Measurements from ENCODE around the gene HMGB2.
A peak's percentile ranks its signal among the peaks of the same experiment; 100 is the strongest.

HMGB2 gene

GRCh38 chr4:173282626-173283025 is 51.5 kb downstream of the HMGB2 start:
- Mint-ChIP-seq H3K4me1 (peaks cover 13% of the 10 kb centered on the region), H3K27me3 (no peaks in the 10 kb centered on the region), H3K9me3 (peaks cover 0 to 15% of the 10 kb centered on the region in 2 donors), H3K4me3 (no peak overlapping the region), H3K27ac (no peak overlapping the region)
- ATAC-seq (no peak), DNase-seq (no peak)

- peaks cover 13% of the 10 kb centered on the region for H3K4me1 Mint-ChIP-seq
- H3K9me3 Mint-ChIP-seq, result peaks cover 0 to 16% of the 10 kb centered on the region in 2 donors
- H3K27me3 Mint-ChIP-seq, result no peaks in the 10 kb centered on the region
- H3K27ac Mint-ChIP-seq, result no peak overlapping the region
- DNase-seq (no peak), ATAC-seq (no peak)
- H3K4me3 Mint-ChIP-seq, result no peak overlapping the region
These were observed 51.9 kb downstream of the HMGB2 start for GRCh38 chr4:173282256-173282562.

- Mint-ChIP-seq H3K27me3 (no peaks in the 10 kb centered on the region), H3K4me1 (peaks cover 13% of the 10 kb centered on the region), H3K27ac (peak overlapping the region in 1 of 2 donors; percentile 73), H3K9me3 (peaks cover 0 to 10% of the 10 kb centered on the region in 2 donors), H3K4me3 (no peak overlapping the region)
- DNase-seq (no peak), ATAC-seq (no peak)
These were observed 52.5 kb downstream of the HMGB2 start for GRCh38 chr4:173281406-173282255.
